ENCODE measurements around the gene TENT4B. TPM values are rescaled to one million over a fixed set of nuclear protein-coding genes. Genes with fewer than 3 reads are reported as not detected.

Gene TENT4B
- total RNA-seq, 1 donor from 2014 or later = 13.5 TPM

- no peak for TF ChIP-seq CTCF (IDR thresholded peaks at IDR 0.05; ENCODE audit: unreplicated experiment)
- Mint-ChIP-seq H3K4me1 (ENCODE audit: low read depth) (peaks cover 4% of the 10 kb centered on the region), H3K4me3 (ENCODE audit: low read depth) (no peak overlapping the region), H3K27ac (no peak overlapping the region), H3K36me3 (ENCODE audit: insufficient read depth) (peaks cover 17% of the 10 kb centered on the region), H3K27me3 (no peaks in the 10 kb centered on the region), H3K9me3 (ENCODE audit: low read depth) (no peaks in the 10 kb centered on the region)
- no peak for DNase-seq (ENCODE audit: low spot score, unreplicated experiment)
Observed at GRCh38 chr16:50224286-50224685, 71.2 kb downstream of the TENT4B start.

GRCh38 chr16:50227120-50227519 lies 74.0 kb downstream of the TENT4B start:
- peaks cover 4% of the 10 kb centered on the region for H3K4me1 Mint-ChIP-seq (ENCODE audit: low read depth)

GRCh38 chr16:50227665-50228064 lies 74.6 kb downstream of the TENT4B start:
- no peak overlapping the region for H3K27ac Mint-ChIP-seq
- H3K27me3 Mint-ChIP-seq = no peaks in the 10 kb centered on the region
- no peak overlapping the region for H3K4me3 Mint-ChIP-seq (ENCODE audit: low read depth)
- peaks cover 17% of the 10 kb centered on the region for H3K36me3 Mint-ChIP-seq (ENCODE audit: insufficient read depth)
- no peaks in the 10 kb centered on the region for H3K9me3 Mint-ChIP-seq (ENCODE audit: low read depth)
- no peak for TF ChIP-seq CTCF (IDR thresholded peaks at IDR 0.05; ENCODE audit: unreplicated experiment)
- peaks cover 4% of the 10 kb centered on the region for H3K4me1 Mint-ChIP-seq (ENCODE audit: low read depth)
- DNase-seq (ENCODE audit: low spot score, unreplicated experiment) = no peak

More at GRCh38 chr16:50227120-50227519, 74.0 kb downstream of the TENT4B start:
- Mint-ChIP-seq H3K27ac (no peak overlapping the region), H3K4me3 (ENCODE audit: low read depth) (no peak overlapping the region), H3K27me3 (no peaks in the 10 kb centered on the region), H3K9me3 (ENCODE audit: low read depth) (no peaks in the 10 kb centered on the region), H3K36me3 (ENCODE audit: insufficient read depth) (peaks cover 17% of the 10 kb centered on the region)
- no peak for TF ChIP-seq CTCF (IDR thresholded peaks at IDR 0.05; ENCODE audit: unreplicated experiment)
- no peak for DNase-seq (ENCODE audit: low spot score, unreplicated experiment)

GRCh38 chr16:50228364-50228868 lies 75.3 kb downstream of the TENT4B start:
- H3K36me3 Mint-ChIP-seq (ENCODE audit: insufficient read depth) = peaks cover 17% of the 10 kb centered on the region
- no peaks in the 10 kb centered on the region for H3K9me3 Mint-ChIP-seq (ENCODE audit: low read depth)
- no peak overlapping the region for H3K27ac Mint-ChIP-seq
- no peaks in the 10 kb centered on the region for H3K27me3 Mint-ChIP-seq
- H3K4me3 Mint-ChIP-seq (ENCODE audit: low read depth) = no peak overlapping the region
- H3K4me1 Mint-ChIP-seq (ENCODE audit: low read depth) = peaks cover 4% of the 10 kb centered on the region
- no peak for DNase-seq (ENCODE audit: low spot score, unreplicated experiment)
- TF ChIP-seq CTCF (IDR thresholded peaks at IDR 0.05; ENCODE audit: unreplicated experiment) = no peak

GRCh38 chr16:50229149-50229726 lies 76.1 kb downstream of the TENT4B start:
- Mint-ChIP-seq H3K9me3 (ENCODE audit: low read depth) (no peaks in the 10 kb centered on the region), H3K27me3 (no peaks in the 10 kb centered on the region), H3K4me1 (ENCODE audit: low read depth) (no peaks in the 10 kb centered on the region), H3K27ac (no peak overlapping the region), H3K36me3 (ENCODE audit: insufficient read depth) (peaks cover 17% of the 10 kb centered on the region), H3K4me3 (ENCODE audit: low read depth) (no peak overlapping the region)
- DNase-seq (ENCODE audit: low spot score, unreplicated experiment) = no peak
- TF ChIP-seq CTCF (IDR thresholded peaks at IDR 0.05; ENCODE audit: unreplicated experiment) = no peak

Measured in progenitor cell of endocrine pancreas (in vitro differentiated cells).